Suprapubic skin (tissue), 4 donors: Measurements from ENCODE around the gene MLH1. TPM values are rescaled to one million over a fixed set of nuclear protein-coding genes. Genes with fewer than 3 reads are reported as not detected.
"Not testable (repeated sequence)": the region's sequence is repeated elsewhere in the genome, so short reads cannot be mapped to it uniquely, and the experiment has no call there.

Experiments used
- DNase-seq, 2 donors: peaks; one replicate each; pipeline ENCODE4 v3.0.0-alpha.2; 2019; ENCODE audit warnings: low spot score in 2 of 2
- H3K27ac ChIP-seq: fragments of 200-600 bp; sonication (generic); one replicate; pipeline ENCODE4 v1.5.1; 2019
- H3K27me3 ChIP-seq: fragments of 200-600 bp; sonication (generic); one replicate; pipeline ENCODE4 v1.5.1; 2019
- H3K36me3 ChIP-seq: fragments of 200-600 bp; sonication (generic); one replicate; pipeline ENCODE4 v1.5.1; 2019
- H3K4me1 ChIP-seq: fragments of 200-600 bp; sonication (generic); one replicate; pipeline ENCODE4 v1.5.1; 2019
- H3K4me3 ChIP-seq: fragments of 200-600 bp; sonication (generic); one replicate; pipeline ENCODE4 v1.5.1; 2019; ENCODE audit warnings: mild to moderate bottlenecking
- H3K9me3 ChIP-seq: fragments of 200-600 bp; sonication (generic); one replicate; pipeline ENCODE4 v1.5.1; 2019
- CTCF ChIP-seq, 2 donors: fragments of 200-600 bp in 1 of 2; fragments of 450-650 bp in 1 of 2; sonication (generic) in 1 of 2; IDR thresholded peaks; one replicate each; pipeline ENCODE4 v1.5.1; 2016 to 2019; ENCODE audit warnings: antibody characterized with exemption in 2 of 2, mild to moderate bottlenecking in 1 of 2, moderate library complexity in 1 of 2
- EP300 ChIP-seq: sonication (generic); formaldehyde crosslinking; IDR thresholded peaks from one replicate; pipeline ENCODE4 v1.6.1; 2017; ENCODE audit warnings: antibody characterized with exemption
- POLR2A ChIP-seq, 2 donors: fragments of 450-650 bp; IDR thresholded peaks; one replicate each; pipeline ENCODE4 v1.6.1; 2017; ENCODE audit warnings: antibody characterized with exemption in 2 of 2, mild to moderate bottlenecking in 2 of 2, moderate library complexity in 2 of 2
- POLR2AphosphoS5 ChIP-seq, 3 donors: sonication (generic); formaldehyde crosslinking; IDR thresholded peaks; one replicate each; pipeline ENCODE4 v1.6.1; 2017; ENCODE audit warnings: antibody characterized with exemption in 3 of 3
- WGBS: methylation state at CpG from one replicate; pipeline ENCODE4 v1.1.5; 2018; 5-methylcytosine and 5-hydroxymethylcytosine counted together
- total RNA-seq, 4 donors: library from RNA; depleted of rRNA; stranded (reverse); fragments of >200 nt; gene quantifications; one replicate each; pipeline ENCODE4 v1.1.0, GENCODE V29; 2016

The MLH1 gene
- total RNA-seq, 4 donors from 2014 or later, result 17.2 to 34.3 (median 23.1) TPM

DNA sequence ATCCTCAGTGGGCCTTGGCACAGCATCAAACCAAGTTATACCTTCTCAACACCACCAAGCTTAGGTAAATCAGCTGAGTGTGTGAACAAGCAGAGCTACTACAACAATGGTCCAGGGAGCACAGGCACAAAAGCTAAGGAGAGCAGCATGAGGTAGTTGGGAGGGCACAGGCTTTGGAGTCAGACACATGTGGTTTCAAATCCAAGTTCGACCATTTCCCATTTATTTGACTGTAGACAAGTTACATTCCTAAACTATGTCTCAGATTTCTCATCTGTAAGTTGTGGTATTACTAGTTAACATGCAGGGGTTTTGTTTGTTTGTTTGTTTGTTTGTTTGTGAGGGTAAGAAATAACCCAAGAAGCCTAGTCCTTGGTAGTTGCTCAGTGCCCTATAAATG lies 46.9 kb downstream of the MLH1 start:
- WGBS, result 71% methylated on average over 1 of the region's 1 CpG
- no peak overlapping the region for H3K4me3 ChIP-seq
- no peaks in the 10 kb centered on the region for H3K27me3 ChIP-seq
- H3K36me3 ChIP-seq, result peaks cover 38% of the 10 kb centered on the region
- TF ChIP-seq POLR2A (IDR thresholded peaks at IDR 0.05) (no peak), CTCF (IDR thresholded peaks at IDR 0.05) (no peak), EP300 (no peak), POLR2AphosphoS5 (IDR thresholded peaks at IDR 0.05) (no peak)
- peaks cover 6% of the 10 kb centered on the region for H3K4me1 ChIP-seq
- DNase-seq, result no peak
- H3K9me3 ChIP-seq, result no peaks in the 10 kb centered on the region
- no peak overlapping the region for H3K27ac ChIP-seq

DNA sequence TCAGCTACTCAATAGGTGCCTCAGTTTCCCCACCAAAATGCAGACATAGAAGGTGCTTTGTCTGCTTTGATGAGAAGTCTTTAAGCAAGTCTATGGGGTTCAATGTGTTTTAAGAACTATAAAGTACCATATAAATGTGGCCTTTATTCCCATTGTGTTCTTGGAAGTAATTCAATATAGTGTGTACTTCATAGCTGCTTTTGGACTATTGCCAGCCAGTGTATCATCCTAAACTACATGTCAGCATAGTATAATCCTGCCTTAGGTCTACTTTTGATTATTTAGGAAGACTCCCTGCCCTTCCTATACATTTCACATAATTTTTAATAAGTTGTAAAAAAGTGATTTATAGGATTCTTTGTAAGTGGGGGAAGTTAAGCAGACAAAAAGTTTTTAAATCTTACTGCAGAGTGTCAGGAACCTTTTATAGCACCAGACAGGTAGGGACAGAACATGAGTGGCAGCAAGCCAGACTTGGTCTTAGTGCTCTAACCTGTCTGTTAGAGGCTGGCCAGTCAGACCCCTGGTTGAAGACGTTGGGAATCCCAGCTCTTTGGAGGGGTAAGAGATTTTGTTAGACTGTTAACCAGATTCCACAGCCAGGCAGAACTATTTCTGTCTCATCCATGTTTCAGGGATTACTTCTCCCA lies 48.4 kb downstream of the MLH1 start:
- H3K4me1 ChIP-seq, result peaks cover 6% of the 10 kb centered on the region
- no peak overlapping the region for H3K4me3 ChIP-seq
- H3K27me3 ChIP-seq, result no peaks in the 10 kb centered on the region
- 38% methylated on average over 1 of the region's 1 CpG for WGBS
- no peaks in the 10 kb centered on the region for H3K9me3 ChIP-seq
- TF ChIP-seq POLR2AphosphoS5 (IDR thresholded peaks at IDR 0.05), result no peak
- TF ChIP-seq EP300, result no peak
- TF ChIP-seq POLR2A (IDR thresholded peaks at IDR 0.05), result no peak
- TF ChIP-seq CTCF (IDR thresholded peaks at IDR 0.05), result no peak
- peaks cover 33% of the 10 kb centered on the region for H3K36me3 ChIP-seq
- DNase-seq, result no peak
- no peak overlapping the region for H3K27ac ChIP-seq

DNA sequence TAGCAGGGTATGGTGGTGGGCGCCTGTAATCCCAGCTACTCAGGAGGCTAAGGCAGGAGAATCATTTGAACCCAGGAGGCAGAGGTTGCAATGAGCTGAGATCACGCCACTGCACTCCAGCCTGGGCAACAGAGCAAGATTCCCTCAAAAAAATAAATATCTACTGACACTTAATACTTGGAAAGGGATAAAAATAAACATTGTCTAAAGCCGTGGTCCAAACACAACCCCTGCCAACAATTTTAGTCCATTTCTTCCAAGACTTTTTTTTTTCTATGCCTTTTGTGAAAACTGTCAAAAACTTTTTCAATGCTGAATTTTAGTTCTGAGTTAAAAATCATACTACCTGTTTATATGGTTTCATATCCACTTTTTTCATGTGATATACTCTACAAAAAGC lies 49.4 kb downstream of the MLH1 start:
- WGBS, result 67% methylated on average over 3 of the region's 3 CpGs
- H3K4me1 ChIP-seq, H3K27me3 ChIP-seq, DNase-seq, H3K27ac ChIP-seq, H3K4me3 ChIP-seq, H3K9me3 ChIP-seq: not testable (repeated sequence)
- H3K36me3 ChIP-seq, result peaks cover 40% of the 10 kb centered on the region

GRCh38 chr3:37050282-37050681 lies 57.0 kb downstream of the MLH1 start:
- 94% methylated on average over 1 of the region's 1 CpG for WGBS
- DNase-seq, result no peak

GRCh38 chr3:37052860-37053259 lies 59.5 kb downstream of the MLH1 start:
- Histone ChIP-seq H3K27me3 (no peaks in the 10 kb centered on the region), H3K4me1 (peaks cover 10% of the 10 kb centered on the region), H3K9me3 (no peaks in the 10 kb centered on the region), H3K4me3 (no peak overlapping the region), H3K27ac (peak overlapping the region; percentile 54), H3K36me3 (peaks cover 81% of the 10 kb centered on the region)
- no peak for DNase-seq
- no peak for TF ChIP-seq POLR2A (IDR thresholded peaks at IDR 0.05)
- no peak for TF ChIP-seq EP300

More at GRCh38 chr3:37050282-37050681, 57.0 kb downstream of the MLH1 start:
- no peak for TF ChIP-seq POLR2A (IDR thresholded peaks at IDR 0.05)
- no peak for TF ChIP-seq EP300
- TF ChIP-seq CTCF (IDR thresholded peaks at IDR 0.05), result no peak
- no peak for TF ChIP-seq POLR2AphosphoS5 (IDR thresholded peaks at IDR 0.05)
- no peaks in the 10 kb centered on the region for H3K27me3 ChIP-seq
- peaks cover 83% of the 10 kb centered on the region for H3K36me3 ChIP-seq
- H3K4me1 ChIP-seq, result peaks cover 10% of the 10 kb centered on the region
- H3K9me3 ChIP-seq, result no peaks in the 10 kb centered on the region
- no peak overlapping the region for H3K27ac ChIP-seq
- H3K4me3 ChIP-seq, result no peak overlapping the region

DNA sequence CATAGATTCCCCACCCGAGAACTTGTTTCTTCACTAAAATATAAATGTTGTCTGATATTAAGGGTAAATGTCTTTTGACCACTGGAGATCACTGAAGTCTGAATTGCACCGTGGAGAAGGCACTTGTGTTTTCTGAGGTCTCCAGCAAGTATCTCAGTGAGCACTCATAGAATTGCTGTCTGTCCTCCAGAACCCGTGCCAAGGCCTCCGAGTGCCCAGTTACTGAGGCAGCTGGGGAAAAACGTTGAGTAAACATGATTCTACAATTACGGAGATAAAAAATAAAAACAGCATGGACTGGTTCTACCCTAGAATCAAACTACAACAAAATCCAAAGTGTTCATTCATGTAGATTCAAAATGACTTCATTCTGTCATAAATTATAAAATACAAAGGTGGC lies 60.0 kb downstream of the MLH1 start:
- peaks cover 10% of the 10 kb centered on the region for H3K4me1 ChIP-seq
- no peak for TF ChIP-seq CTCF (IDR thresholded peaks at IDR 0.05)
- no peak for TF ChIP-seq POLR2A (IDR thresholded peaks at IDR 0.05)
- no peak for TF ChIP-seq EP300
- no peak for TF ChIP-seq POLR2AphosphoS5 (IDR thresholded peaks at IDR 0.05)
- 69% methylated on average over 6 of the region's 6 CpGs for WGBS
- H3K27ac ChIP-seq, result peak overlapping the region; percentile 54
- DNase-seq, result no peak
- H3K4me3 ChIP-seq, result no peak overlapping the region
- H3K27me3 ChIP-seq, result no peaks in the 10 kb centered on the region
- H3K9me3 ChIP-seq, result no peaks in the 10 kb centered on the region
- H3K36me3 ChIP-seq, result peaks cover 81% of the 10 kb centered on the region
